C4-2B (cell line): ENCODE results near the gene ZFAND4.

Source experiments
- H3K27ac ChIP-seq: fragments of 450-650 bp; 2 replicates; pipeline ENCODE4 v1.5.1; 2017
- ZFX ChIP-seq: fragments of 450-650 bp; IDR thresholded peaks from 2 replicates; pipeline ENCODE4 v1.6.1; 2017
- TF ChIP-seq, protein P1 (sequence below): fragments of 450-650 bp; conservative IDR thresholded peaks from 2 replicates; pipeline ENCODE4 v1.5.1; 2017; ENCODE audit warnings: mild to moderate bottlenecking

Gene ZFAND4

DNA sequence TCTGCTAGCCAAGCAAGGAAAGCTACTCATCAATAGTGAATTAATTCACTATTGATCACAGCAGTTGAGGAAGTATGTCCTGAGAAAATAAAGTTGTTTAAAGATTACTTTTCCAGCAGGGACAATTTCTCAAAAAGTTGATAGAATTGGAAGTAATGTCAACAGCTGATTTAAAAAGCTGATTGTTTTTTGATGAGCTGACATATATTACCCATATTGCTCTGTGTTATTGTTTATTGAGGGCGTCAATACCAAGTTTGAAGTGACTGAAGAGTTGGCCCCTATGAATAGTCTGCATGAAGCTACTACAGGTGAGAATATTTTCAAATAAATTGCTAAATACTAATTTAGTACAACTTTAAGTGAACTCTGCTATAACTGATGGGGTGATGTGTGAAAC is 28.0 kb downstream of the ZFAND4 start:
- no peak overlapping the region for H3K27ac ChIP-seq
- TF ChIP-seq, protein P1, sequence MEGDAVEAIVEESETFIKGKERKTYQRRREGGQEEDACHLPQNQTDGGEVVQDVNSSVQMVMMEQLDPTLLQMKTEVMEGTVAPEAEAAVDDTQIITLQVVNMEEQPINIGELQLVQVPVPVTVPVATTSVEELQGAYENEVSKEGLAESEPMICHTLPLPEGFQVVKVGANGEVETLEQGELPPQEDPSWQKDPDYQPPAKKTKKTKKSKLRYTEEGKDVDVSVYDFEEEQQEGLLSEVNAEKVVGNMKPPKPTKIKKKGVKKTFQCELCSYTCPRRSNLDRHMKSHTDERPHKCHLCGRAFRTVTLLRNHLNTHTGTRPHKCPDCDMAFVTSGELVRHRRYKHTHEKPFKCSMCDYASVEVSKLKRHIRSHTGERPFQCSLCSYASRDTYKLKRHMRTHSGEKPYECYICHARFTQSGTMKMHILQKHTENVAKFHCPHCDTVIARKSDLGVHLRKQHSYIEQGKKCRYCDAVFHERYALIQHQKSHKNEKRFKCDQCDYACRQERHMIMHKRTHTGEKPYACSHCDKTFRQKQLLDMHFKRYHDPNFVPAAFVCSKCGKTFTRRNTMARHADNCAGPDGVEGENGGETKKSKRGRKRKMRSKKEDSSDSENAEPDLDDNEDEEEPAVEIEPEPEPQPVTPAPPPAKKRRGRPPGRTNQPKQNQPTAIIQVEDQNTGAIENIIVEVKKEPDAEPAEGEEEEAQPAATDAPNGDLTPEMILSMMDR, result no peak
- no peak for TF ChIP-seq ZFX

DNA sequence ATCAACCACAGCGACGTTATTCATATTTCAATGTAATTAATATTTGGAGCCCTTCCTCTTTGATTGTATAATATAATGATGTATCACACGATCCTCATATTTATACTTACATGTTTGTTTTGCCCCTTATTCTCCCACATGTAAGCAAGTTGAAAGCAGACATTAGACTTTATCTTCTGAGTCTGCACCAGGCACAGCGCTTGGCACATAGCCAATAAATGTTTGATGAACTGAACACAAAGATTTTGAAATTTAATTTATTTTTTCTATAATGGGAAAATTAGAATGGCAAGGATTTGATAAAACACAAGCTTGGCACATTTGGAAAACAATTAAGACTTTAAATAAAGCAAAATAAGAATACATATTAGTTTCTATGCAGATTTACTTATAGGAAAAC is 31.6 kb downstream of the ZFAND4 start:
- no peak overlapping the region for H3K27ac ChIP-seq
- TF ChIP-seq ZFX, result no peak
- TF ChIP-seq, protein P1, result no peak

DNA sequence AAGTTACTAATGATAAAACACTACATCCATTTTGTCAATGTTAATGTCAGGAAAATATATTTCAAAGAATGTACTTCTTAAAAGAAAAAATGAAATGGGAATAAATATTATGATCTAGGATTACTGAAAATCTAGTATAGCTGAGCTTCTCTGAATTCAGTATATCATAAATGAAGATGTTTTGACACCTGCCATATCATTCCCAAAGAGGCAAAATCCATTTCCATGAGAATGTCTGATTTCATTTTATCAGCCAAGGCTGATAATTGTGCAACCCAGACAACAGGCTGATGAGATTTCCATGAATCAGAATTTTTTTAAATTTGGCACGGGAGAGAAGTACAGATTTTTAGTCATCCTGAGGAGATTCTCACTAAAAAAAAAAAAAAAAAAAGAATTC is 32.5 kb downstream of the ZFAND4 start:
- TF ChIP-seq ZFX, result no peak
- TF ChIP-seq, protein P1, result no peak
- no peak overlapping the region for H3K27ac ChIP-seq

DNA sequence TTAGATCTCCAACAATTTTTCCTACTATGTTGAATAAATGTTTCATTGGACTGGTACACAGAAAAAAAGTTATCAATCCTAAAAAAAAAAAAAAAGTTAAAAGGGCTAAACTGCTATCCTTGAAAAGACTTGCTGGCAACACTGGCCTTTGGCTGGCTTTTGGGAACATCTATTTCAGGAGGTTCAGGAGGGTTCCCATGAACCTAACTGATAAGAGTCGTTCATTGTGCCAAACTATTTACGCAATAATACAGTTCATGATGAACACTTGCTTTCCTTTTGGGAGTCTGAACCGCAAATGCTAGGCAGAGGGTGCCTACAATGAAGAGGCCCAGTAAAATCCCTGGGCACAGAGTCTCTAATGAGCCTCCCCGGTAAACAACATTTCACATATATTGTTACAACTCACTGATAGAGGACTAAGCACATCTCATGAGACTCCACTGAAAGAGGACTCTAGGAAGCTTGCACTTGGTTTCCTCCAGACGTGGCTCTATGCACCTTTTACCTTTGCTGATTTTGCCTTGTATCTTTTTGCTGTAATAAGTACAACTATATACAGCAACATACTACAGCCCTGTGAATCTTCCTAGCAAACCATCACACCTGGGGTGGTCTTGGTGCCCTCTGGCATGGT is 45.0 kb downstream of the ZFAND4 start:
- H3K27ac ChIP-seq, result no peak overlapping the region
- TF ChIP-seq, protein P1, result no peak
- TF ChIP-seq ZFX, result no peak

DNA sequence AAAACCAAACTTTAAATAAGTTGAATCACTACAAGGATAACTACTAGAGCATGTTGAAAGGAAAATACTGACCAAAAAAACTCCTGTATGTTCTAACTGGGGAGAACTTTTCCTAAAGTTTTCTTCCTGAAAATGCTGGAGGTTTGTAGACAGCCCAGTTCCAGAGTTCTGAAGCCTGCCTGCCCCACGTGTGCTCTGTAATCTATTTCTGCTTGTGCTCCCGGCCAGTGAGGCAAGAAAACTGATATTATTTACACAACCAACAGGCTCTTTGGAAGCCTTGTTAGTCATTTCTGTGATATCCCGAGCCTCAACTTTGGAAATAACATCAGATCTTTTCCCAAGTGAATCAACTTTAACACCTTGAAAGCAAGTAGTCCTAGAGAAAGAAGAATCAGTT is 46.7 kb downstream of the ZFAND4 start:
- TF ChIP-seq ZFX, result no peak
- TF ChIP-seq, protein P1, result no peak
- no peak overlapping the region for H3K27ac ChIP-seq

DNA sequence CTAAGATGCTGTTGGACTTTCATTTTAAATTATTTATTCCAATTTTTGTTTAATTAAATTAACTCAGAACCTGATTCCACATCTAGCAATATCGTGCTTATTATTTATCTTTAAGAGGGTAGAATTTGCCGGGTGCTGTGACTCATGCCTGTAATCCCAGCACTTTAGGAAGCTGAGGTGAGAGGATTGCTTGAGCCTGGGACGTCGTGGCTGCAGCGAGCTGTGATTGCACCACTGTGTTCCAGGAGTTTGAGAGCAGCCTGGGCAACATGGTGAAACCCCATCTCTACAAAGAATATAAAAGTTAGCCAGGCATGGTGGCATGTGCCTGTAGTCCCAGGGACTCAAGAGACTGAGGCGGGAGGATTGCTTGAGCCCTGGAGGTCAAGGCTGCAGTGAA is 47.8 kb downstream of the ZFAND4 start:
- H3K27ac ChIP-seq, result no peak overlapping the region
- TF ChIP-seq ZFX, result no peak
- TF ChIP-seq, protein P1, result no peak

DNA sequence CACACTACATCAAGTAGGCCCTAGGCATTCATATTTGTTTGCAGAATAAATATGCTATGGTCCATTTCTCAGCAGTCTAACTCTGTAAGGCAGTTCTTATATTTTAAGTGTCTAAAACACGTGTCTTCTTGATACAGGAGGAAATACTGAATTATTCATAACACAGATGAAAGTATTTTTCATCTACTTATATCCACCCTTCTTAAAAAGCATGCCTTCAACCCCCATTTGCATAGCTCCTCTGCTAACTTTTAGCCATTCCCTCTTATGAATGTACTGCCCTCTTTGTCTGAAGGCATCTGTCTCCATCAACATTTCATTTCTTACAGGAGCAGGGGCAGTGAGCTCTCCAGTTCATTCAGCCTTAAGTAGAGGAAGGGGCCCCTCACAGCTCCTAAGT is 57.7 kb downstream of the ZFAND4 start:
- H3K27ac ChIP-seq, result no peak overlapping the region
- TF ChIP-seq ZFX, result no peak
- TF ChIP-seq, protein P1, result no peak
